ENCODE results near the gene S100A8.

S100A8 gene

DNA sequence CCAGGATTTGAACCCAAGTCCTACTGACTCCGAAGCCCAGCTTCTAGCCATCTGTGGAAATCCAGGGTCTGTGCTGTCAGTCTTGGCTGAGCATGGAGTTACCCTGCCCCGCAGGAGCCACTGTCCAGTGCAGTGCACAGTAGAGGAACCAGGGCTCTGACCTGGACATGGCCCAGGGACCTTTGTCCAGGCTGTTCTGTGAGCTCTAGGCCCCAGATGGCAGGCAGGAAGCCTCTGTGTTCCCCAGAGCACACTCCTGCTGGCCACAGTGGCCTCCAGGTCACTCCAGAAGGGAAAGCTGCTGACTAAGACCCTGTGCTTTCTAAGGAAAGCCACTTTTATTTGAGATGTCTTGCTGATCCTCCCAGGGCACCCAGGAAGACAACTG, 39.3 kb upstream of the S100A8 start:
- no peak for DNase-seq (ENCODE audit: extremely low read depth, insufficient read length)
- TF ChIP-seq, protein P1, sequence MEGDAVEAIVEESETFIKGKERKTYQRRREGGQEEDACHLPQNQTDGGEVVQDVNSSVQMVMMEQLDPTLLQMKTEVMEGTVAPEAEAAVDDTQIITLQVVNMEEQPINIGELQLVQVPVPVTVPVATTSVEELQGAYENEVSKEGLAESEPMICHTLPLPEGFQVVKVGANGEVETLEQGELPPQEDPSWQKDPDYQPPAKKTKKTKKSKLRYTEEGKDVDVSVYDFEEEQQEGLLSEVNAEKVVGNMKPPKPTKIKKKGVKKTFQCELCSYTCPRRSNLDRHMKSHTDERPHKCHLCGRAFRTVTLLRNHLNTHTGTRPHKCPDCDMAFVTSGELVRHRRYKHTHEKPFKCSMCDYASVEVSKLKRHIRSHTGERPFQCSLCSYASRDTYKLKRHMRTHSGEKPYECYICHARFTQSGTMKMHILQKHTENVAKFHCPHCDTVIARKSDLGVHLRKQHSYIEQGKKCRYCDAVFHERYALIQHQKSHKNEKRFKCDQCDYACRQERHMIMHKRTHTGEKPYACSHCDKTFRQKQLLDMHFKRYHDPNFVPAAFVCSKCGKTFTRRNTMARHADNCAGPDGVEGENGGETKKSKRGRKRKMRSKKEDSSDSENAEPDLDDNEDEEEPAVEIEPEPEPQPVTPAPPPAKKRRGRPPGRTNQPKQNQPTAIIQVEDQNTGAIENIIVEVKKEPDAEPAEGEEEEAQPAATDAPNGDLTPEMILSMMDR (IDR thresholded peaks at IDR 0.05; ENCODE audit: insufficient read depth, low read length, poor library complexity, severe bottlenecking) = no peak
- no peaks in the 10 kb centered on the region; the same call in 1 of the 2 replicates for H3K27me3 ChIP-seq (replicated peaks; ENCODE audit: control insufficient read depth, insufficient read depth, low read length)

DNA sequence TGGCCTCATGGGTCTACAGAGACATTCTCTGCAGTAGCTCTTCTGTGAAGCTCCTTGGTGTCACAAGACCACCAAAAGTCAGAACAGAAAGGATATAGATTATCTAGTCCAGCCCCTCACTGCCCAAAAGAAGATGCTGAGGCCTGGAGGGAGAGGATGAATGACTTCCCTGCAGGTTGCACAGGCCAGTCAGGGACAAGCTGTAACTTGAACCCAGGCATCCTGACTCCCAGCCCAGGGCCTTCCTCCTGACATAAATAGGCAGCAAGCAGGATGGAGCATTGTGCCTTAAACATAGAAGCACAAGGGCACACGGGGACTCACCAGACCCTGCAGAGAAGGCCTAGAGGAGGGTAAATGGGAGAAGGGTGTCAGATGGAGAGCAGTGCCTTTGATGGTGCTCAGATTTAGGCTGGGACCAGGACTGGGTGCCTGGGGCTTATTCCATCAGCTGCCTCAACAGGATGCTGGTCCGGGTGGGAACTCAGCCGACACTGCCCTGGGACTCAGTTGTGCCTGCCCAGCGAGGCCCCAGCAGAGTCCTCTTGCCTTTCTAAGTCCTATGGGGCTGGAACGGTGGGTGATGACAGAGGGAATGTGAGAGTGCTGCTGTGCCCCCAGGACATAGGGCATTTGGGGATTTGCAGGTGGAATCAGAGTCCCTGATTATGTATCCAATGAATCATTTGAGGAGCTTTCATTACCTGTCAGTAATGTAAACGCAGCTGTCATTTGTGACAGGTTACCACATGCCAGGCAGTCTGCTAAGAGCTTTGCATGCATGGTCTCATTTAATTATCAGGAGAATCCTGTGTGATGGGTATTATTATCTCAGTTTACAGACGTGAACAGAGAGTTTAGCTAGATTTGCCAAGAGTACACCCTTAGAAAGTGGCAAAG, 38.6 kb upstream of the S100A8 start:
- no peak for DNase-seq (ENCODE audit: extremely low read depth, insufficient read length)
- TF ChIP-seq, protein P1 (IDR thresholded peaks at IDR 0.05; ENCODE audit: insufficient read depth, low read length, poor library complexity, severe bottlenecking) = no peak
- Histone ChIP-seq H3K4me3 (replicated peaks; ENCODE audit: low read depth, low read length) (no peak overlapping the region), H3K36me3 (ENCODE audit: control insufficient read depth, insufficient read depth, low read length) (no peaks in the 10 kb centered on the region), H3K27me3 (replicated peaks; ENCODE audit: control insufficient read depth, insufficient read depth, low read length) (no peaks in the 10 kb centered on the region; the same call in 1 of the 2 replicates)

More for the DNA sequence above, 39.3 kb upstream of the S100A8 start:
- Histone ChIP-seq H3K36me3 (ENCODE audit: control insufficient read depth, insufficient read depth, low read length) (no peaks in the 10 kb centered on the region), H3K4me3 (replicated peaks; ENCODE audit: low read depth, low read length) (no peak overlapping the region)

DNA sequence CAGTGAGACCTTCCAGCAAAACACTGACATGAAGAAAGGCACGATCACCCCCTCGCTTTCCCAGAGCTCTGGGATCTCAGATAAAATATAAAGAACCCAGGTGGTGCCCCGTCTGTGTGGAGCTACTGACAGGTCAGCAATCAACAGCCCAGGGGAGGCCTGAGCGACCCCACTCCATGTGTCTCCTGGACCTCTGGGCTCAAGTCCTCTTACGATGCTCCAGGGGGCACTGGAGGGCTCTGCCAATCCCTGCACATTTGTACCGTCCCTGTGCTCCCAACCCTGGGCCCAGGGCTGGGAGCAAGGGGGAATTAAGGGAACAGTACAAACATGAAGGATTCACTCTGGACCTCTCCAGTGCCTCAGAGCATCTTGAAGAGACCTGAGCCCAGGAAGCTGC, 37.9 kb upstream of the S100A8 start:
- no peak for DNase-seq (ENCODE audit: extremely low read depth, insufficient read length)
- H3K27me3 ChIP-seq (replicated peaks; ENCODE audit: control insufficient read depth, insufficient read depth, low read length) = no peaks in the 10 kb centered on the region; the same call in 1 of the 2 replicates
- no peak overlapping the region for H3K4me3 ChIP-seq (replicated peaks; ENCODE audit: low read depth, low read length)
- TF ChIP-seq, protein P1 (IDR thresholded peaks at IDR 0.05; ENCODE audit: insufficient read depth, low read length, poor library complexity, severe bottlenecking) = no peak
- no peaks in the 10 kb centered on the region for H3K36me3 ChIP-seq (ENCODE audit: control insufficient read depth, insufficient read depth, low read length)

- no peaks in the 10 kb centered on the region; the same call in 1 of the 2 replicates for H3K27me3 ChIP-seq (replicated peaks; ENCODE audit: control insufficient read depth, insufficient read depth, low read length)
- TF ChIP-seq, protein P1 (IDR thresholded peaks at IDR 0.05; ENCODE audit: insufficient read depth, low read length, poor library complexity, severe bottlenecking) = no peak
- H3K4me3 ChIP-seq (replicated peaks; ENCODE audit: low read depth, low read length) = no peak overlapping the region
- DNase-seq (ENCODE audit: extremely low read depth, insufficient read length) = no peak
- H3K36me3 ChIP-seq (ENCODE audit: control insufficient read depth, insufficient read depth, low read length) = no peaks in the 10 kb centered on the region
Measured at GRCh38 chr1:153428073-153428638, 37.3 kb upstream of the S100A8 start.

DNA sequence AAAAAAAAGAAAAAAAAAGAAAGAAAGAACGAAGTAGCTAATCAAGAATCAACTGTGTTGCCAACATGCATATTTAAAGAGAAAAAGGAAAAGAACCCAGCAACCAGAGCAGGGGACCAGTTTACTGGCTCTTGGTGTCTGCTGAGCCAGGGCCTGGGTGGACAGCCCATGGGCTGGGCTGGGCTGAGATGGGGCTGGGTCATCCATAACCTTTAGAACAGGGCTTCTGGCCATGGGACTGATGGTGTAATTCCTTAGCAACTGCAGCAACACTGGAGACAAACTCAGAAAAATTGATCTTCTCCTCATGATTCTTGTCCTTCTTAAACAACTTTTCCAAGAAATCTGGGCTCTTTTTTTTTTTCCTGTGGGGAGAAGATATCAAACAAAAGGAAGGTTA, 35.9 kb upstream of the S100A8 start:
- TF ChIP-seq, protein P1 (IDR thresholded peaks at IDR 0.05; ENCODE audit: insufficient read depth, low read length, poor library complexity, severe bottlenecking) = no peak
- no peaks in the 10 kb centered on the region for H3K36me3 ChIP-seq (ENCODE audit: control insufficient read depth, insufficient read depth, low read length)
- no peaks in the 10 kb centered on the region; the same call in 1 of the 2 replicates for H3K27me3 ChIP-seq (replicated peaks; ENCODE audit: control insufficient read depth, insufficient read depth, low read length)
- no peak overlapping the region for H3K4me3 ChIP-seq (replicated peaks; ENCODE audit: low read depth, low read length)
- no peak for DNase-seq (ENCODE audit: extremely low read depth, insufficient read length)

All from GM06990 (cell line).